ENCODE data around the gene GRIK4.

GRIK4 gene

DNA sequence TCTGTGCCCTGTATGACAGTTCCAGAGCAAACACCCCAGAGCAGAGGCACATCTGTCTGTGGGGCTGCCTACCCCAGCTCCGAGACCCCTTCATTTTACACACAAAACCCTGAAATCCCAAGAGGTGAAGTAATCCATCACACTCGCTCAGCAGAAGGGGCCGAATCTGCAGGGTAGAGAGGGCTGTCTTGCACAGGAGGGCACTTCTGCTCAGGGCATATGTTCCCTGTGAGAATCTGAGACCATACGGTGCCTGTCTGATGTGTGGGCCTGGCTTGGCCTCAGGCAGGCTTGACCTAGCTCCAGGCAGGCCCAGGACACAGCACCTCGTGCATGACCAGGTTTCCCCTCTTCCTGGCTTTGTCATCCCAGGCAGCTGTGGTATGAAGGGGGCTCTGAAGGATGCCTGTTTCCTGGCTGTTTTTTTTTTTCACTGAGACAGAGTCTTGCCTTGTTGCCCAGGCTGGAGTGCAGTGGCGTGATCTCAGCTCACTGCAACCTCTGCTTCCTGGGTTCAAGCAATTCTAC, 37.2 kb downstream of the GRIK4 start:
- DNase-seq, result no peak

DNA sequence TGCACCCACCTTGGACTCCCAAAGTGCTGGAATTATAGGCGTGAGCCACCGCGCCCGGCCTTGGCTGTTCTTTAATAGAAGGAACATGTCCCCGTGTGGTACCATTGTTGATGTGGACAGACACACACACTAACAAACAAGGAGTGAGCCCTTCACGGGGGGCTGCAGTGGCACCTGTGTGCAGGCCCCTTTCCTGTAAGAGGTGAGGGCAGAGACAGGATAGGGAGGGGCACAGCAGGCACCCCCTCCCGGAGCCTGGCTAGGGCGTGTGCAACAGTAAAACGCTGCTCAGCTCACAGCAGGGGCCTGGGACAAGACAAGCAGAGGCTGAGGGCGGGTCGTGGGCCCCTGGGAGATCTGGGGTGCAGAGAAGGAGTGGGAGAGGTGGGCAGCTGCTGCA, 37.8 kb downstream of the GRIK4 start:
- DNase-seq, result no peak

DNA sequence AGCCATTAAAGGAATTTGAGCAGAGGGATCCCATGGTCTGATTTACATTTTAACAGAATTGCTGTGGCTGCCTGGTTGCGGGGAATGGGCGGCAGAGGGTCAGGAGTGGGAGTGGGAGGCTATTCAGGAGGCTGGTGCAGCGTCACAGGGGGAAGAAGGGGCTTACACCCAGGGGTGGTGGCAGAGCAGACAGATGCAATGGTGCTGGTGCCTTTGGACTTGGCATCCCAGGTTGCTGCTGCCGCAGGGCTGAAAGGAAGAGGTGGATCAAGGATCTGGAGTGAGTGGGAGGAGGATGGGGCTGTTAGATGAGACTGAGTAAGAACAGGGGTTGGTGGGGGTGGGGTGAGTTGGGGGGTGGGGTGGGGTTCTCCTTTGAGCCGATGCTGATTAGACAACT, 38.5 kb downstream of the GRIK4 start:
- no peak for DNase-seq

- no peak for DNase-seq
These were observed 39.6 kb downstream of the GRIK4 start for GRCh38 chr11:120551191-120551590.

- DNase-seq, result no peak
These were observed 43.4 kb downstream of the GRIK4 start for GRCh38 chr11:120554766-120555432.

DNA sequence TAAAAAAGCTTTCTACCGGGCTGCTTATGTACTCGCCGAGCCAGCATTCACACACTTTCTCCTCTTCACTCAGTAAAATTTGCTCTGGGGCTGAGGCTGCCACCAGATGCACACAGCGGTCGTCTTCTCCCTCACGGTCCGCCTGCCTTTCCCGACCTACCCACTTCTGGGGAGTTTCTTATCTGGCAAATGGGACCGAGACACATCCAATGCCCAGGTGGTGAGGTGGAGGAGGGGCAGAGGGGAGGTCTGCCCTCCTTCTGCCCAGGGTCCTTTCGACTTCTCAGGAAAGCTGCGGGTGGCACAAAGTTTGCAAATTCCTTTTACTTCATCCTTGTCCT, 43.9 kb downstream of the GRIK4 start:
- no peak for DNase-seq

DNA sequence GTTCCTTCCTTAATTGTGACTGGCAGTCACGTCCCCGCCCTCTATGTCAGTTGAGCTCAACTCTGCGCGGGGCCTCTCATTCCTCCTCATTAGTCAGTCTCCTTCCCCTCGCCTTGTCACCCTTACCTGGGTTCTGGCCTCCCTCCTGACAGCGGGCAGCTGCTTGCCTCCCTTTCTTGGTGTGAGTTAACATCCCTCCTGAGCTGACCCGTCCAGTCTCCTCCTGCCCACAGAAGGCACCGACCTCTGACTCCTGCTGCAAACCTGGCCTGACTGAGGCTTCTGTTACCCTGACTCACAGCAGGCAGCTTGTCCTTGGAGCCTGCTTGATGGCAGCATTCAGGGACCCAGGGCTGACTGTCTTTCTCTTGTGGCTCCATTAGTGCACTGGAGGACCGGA, 45.2 kb downstream of the GRIK4 start:
- no peak for DNase-seq

GRCh38 chr11:120558744-120559431, 47.3 kb downstream of the GRIK4 start:
- DNase-seq, result no peak

DNA sequence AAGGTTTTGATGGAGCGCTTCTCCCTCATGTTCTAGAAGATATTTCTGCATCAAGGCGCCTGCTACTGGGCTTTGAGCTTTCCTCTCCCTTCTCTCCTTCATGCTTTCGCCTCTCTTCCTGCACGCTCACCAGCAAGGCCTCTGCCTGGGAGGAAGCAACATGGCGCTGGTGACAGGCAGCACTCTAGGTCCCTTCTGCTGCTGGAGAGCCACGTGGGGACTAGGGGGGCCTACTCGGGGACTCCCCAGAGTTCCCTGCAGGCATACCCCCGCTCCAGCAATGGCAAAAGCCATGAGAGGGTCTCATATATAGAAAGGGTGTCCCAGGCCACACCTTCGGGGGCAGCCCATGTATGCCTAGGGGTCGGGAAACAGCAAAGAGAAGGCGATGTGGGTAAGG, 49.7 kb downstream of the GRIK4 start:
- no peak for DNase-seq

GRCh38 chr11:120562806-120563425, 51.4 kb downstream of the GRIK4 start:
- no peak for DNase-seq

DNA sequence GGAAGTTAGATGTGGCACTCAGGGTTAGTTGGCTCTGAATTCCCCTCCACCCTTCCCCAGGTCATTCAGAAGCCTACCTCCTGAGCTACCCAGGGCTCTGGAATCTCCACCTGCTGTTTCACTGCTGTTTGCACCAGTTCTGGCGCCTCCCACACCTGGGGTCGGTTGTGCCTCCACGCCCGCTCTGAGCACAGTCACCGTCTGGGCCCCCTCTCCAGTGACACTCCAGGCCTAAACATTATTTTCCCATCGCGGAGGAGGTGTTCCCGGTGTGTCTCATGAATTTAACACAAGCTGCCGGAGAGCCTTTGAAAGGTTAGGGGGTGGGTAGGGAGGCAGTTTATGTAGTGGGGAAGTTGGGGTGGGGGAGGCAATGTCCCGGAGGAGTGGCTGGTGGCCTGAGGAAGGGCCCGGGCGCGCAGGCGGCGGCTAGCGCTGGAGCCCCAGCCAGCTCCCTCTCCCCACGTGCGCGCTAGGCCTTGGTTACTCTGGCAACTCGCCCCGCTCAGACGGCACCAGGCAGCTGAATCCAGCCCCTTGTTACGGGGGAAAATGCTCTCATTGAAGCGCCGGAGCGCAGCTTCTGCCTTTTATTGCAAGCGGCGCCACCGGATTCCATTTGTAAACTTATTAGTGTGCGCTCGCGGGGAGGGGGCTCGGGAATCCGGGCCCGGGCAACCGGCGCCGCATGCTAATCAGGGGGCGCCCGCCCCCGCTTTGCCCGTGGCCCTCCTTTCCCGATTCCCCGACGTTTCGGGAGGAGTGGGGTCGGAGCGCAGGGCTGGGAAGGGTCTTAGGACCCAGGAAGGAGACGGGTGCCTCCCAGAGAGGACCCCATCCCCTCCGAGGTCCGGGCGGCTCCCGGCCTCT, 52.4 kb downstream of the GRIK4 start:
- DNase-seq, result no peak

DNA sequence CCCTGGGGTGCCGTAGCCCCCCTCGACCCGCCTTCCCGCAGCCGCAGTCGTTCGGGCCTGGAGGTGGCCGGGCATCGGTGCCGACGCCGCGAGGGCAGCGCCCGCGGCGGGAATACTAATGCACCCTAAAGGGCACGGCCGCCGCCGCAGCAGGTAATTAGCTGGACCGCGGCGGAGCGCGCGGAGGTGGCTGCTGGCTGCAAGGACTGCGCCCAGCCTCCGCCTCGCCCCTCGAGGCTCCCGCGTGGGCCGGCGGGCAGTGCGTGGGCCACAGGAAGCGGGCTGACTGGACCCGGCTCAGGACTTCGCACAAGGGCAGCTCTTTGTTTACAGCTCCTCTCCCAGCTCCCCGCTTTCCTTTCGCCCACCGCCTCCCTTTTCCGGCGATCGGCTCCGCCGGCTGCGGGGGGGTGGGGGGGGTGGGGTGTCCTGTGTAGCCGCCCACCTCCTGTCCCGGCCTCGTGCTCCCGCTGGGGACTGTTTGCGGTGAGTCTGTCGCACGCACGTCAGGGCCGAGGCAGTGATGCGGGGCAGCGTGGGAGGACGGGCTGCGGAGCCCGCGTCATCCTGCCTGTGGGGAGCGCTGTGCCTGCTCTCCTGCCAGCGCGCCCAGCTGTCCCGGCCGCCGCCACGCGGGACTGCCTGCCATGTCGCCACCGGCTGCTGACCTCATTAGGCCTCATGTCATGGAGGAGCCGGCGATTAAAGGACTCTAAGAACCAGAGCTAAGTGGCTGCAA, 53.2 kb downstream of the GRIK4 start:
- DNase-seq, result no peak

DNA sequence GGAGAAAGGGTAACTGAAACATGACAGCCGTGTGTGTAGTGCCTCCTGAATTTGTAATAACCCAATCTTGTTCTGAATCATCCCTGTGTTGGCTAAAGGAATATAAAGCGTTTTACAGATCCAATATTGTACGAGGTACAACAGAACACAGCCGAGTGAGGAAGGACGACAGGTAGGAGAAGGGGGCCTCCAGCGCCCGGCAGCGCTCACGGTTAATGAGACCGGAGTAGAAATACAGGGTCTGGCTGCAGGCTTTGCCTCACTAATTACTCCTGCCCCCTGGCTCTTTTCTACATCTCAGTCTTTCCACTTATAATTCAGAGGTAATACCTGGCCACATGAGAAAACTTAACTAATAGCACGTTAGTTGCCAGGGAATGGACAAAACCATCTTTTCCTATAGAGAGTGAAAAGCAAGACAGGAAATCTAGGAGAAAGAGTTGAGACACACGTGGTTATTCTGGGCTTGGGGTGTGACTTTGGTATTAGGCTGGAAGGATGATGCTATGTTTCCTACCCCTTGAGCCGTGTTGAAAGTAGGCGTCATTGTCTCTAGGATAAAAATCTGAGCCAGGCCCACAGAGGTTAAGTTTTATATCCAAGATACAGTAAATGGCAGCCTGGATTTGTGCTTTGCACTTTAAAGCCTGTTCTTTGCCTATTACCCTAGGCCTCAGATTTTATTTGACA, 54.1 kb downstream of the GRIK4 start:
- no peak for DNase-seq

- no peak for DNase-seq
These were observed 54.6 kb downstream of the GRIK4 start for GRCh38 chr11:120566176-120566575.

DNA sequence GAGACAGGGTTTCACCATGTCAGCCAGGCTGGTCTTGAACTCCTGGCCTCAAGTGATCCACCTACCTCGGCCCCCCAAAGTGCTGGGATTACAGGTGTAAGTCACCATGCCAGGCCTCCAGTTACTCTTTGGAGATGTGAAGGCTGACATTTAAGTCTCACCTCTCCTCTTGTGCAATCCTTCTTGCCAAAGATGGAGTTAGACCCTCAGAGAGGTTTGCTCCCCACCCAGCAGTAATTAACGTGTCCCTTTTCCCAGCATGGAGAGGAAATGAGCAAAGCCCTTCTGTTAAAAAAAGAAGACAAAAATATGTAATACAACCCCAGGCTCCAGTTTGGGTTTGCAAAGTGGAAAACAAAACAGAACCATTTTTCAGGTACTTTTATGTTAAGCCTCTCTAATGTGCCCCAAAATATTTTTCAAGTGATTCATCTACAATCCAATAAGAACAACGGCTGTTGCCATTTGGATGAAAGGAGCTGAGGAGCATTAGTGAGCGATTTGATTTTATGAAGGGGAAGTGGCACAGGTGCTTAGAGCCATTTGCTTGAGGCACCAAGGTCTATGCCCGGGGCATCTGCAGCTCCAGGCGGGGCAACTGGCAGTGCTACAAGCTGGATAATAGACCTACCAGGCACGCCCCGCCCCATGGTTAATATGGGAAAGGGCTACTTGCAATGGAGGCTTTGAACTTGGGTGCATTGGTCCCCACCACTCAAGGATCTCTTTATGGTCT, 57.2 kb downstream of the GRIK4 start:
- DNase-seq, result no peak

DNA sequence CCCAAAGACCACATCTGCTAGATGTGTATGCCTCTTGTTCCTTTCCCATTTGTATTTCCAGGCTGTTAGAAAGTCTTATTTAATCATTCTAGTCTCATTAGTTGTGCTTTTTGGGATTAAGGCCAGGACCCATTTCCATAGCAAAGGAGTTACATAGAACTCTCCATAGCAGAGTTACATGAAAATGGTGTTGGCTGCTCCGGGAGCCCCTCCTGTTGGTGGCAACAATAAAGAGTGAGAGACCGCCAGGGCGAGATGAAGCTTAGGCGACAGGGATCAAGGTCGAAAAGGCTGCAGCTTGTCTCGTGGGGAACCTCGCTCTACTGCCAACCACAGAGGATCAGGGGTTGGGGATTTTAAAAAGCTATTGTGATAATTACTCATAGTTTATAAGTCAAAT, 58.3 kb downstream of the GRIK4 start:
- no peak for DNase-seq

- DNase-seq, result no peak
These were observed 59.9 kb downstream of the GRIK4 start for GRCh38 chr11:120571476-120571875.

- DNase-seq, result no peak
These were observed 62.3 kb downstream of the GRIK4 start for GRCh38 chr11:120573756-120574354.

DNA sequence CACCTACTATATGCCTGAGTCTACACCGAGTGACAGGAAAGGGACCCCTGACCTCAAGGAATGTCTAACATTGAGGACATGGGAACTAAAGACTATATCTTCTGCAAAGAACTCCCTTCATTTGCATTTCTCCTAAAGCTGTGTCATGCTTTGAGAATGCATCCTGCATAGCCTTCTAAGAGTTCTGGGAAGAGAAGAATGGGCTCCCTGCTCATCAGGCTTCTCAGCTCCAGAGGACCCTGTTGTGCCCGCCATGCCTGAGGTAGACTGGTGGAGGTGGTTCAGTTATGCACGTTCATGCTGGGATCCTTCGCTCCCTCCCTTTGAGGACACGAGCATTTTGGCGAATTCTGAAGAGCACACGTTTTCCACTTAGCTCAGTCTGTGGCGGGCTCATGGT, 63.3 kb downstream of the GRIK4 start:
- no peak for DNase-seq

- DNase-seq, result no peak
These were observed 63.9 kb downstream of the GRIK4 start for GRCh38 chr11:120575461-120575860.

DNA sequence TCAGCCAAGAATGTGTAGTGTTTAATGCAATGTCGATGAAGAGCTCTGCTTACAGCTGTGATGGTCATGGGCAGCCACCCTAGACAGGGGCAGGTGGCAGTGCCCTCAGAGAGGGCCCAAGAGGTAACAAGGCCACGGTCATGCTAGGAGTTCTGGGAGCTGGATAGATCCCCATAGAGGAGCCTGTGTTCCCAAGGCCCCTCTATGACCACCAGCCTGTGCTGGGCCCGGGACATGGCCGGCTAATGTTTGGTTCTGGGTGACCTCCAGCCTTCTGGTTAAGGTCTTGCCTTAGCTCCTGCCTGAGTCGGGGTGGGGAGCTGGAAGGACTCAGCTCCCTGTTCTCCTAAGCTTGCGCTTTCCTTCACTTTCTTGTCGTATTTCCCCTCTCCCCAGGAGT, 65.1 kb downstream of the GRIK4 start:
- DNase-seq, result no peak

Data from activated CD4-positive, alpha-beta T cell treated with anti-CD3 and anti-CD28 coated beads, Interleukin-2, amount 50 U/mL, for 1 hour (primary cell).